NOMO-1 (cell line): Measurements from ENCODE around the gene SCN8A.
A peak's percentile ranks its signal among the peaks of the same experiment; 100 is the strongest.
"Not testable (repeated sequence)": the region's sequence is repeated elsewhere in the genome, so short reads cannot be mapped to it uniquely, and the experiment has no call there.

Experiments used
- DNase-seq, 2 experiments: peaks; one replicate each; lab custom pipeline; 2025; ENCODE audit not compliant: unreplicated experiment in 2 of 2; lab: John Stamatoyannopoulos, UW

SCN8A gene

GRCh38 chr12:51591016-51591901 lies at the start of gene SCN8A:
Gene SCN8A (plus strand): TSS chr12:51591233. CDS start chr12:51662818, 71,585 bp downstream.
- DNase-seq = peak; percentile 11 to 16

GRCh38 chr12:51546097-51546496 lies 44.9 kb upstream of the SCN8A start:
- DNase-seq = no peak

- no peak for DNase-seq
These were observed 43.4 kb upstream of the SCN8A start for GRCh38 chr12:51547606-51548005.

- DNase-seq = no peak
These were observed 42.8 kb upstream of the SCN8A start for GRCh38 chr12:51548241-51548640.

- DNase-seq = no peak
These were observed 41.4 kb upstream of the SCN8A start for GRCh38 chr12:51549637-51550036.

- DNase-seq = not testable (repeated sequence)
These were observed 22.6 kb upstream of the SCN8A start for GRCh38 chr12:51568271-51569032.

- no peak for DNase-seq
These were observed 11.6 kb upstream of the SCN8A start for GRCh38 chr12:51579321-51579850.

GRCh38 chr12:51589060-51589459 lies 2.0 kb upstream of the SCN8A start:
- DNase-seq = no peak

- no peak for DNase-seq
These were observed 1.4 kb upstream of the SCN8A start for GRCh38 chr12:51589557-51590176.

- peak; percentile 60 to 80 for DNase-seq
These were observed 552 bp upstream of the SCN8A start for GRCh38 chr12:51590347-51591015.

GRCh38 chr12:51592034-51592705 lies 1.1 kb downstream of the SCN8A start:
- DNase-seq = no peak

- no peak for DNase-seq
These were observed 2.0 kb downstream of the SCN8A start for GRCh38 chr12:51593021-51593420.

GRCh38 chr12:51593539-51593938 lies 2.5 kb downstream of the SCN8A start:
- peak in 1 of 2 experiments; percentile 39 for DNase-seq

GRCh38 chr12:51598156-51598555 lies 7.1 kb downstream of the SCN8A start:
- no peak for DNase-seq

- no peak for DNase-seq
These were observed 9.7 kb downstream of the SCN8A start for GRCh38 chr12:51600721-51601120.

- no peak for DNase-seq
These were observed 10.2 kb downstream of the SCN8A start for GRCh38 chr12:51601241-51601640.

- DNase-seq = not testable (repeated sequence)
These were observed 14.9 kb downstream of the SCN8A start for GRCh38 chr12:51605896-51606295.

- DNase-seq = not testable (repeated sequence)
These were observed 16.2 kb downstream of the SCN8A start for GRCh38 chr12:51607197-51607596.

GRCh38 chr12:51620448-51620847 lies 29.4 kb downstream of the SCN8A start:
- DNase-seq = no peak
